Measurements from ENCODE around the gene WNT3A. TPM values are rescaled to one million over a fixed set of nuclear protein-coding genes. Genes with fewer than 3 reads are reported as not detected.
"Not testable (repeated sequence)": the region's sequence is repeated elsewhere in the genome, so short reads cannot be mapped to it uniquely, and the experiment has no call there.

Gene WNT3A
- polyA plus RNA-seq, 3 donors = not detected

DNA sequence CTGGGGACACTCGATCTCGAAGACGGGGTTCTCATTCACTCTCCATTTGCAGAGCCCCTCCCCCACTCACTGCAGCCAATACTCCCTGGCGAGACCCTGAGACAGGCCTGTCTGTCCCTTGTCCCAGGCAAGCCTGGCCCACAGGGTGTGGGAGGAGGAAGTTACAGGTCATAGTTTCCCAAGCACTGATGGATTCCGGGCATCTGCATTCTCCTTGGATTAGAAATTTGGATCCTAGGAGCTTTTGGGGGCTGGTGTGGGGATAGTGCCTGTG lies 11.3 kb downstream of the WNT3A start:
- 88% methylated on average over 2 of the region's 5 CpGs for WGBS (ENCODE audit: insufficient coverage)
- Mint-ChIP-seq H3K4me3 (no peak overlapping the region), H3K27me3 (ENCODE audit: low read depth in 3 of 3) (peaks cover 0 to 3% (median 2%) of the 10 kb centered on the region in 3 donors), H3K9me3 (peaks cover 0 to 2% (median 0%) of the 10 kb centered on the region in 7 donors), H3K27ac (no peak overlapping the region), H3K4me1 (no peaks in the 10 kb centered on the region), H3K36me3 (no peaks in the 10 kb centered on the region)
- no peaks in the 10 kb centered on the region for H3K9me3 ChIP-seq (replicated peaks in 1 of 2; ENCODE audit: control insufficient read depth in 1 of 2, insufficient read depth in 1 of 2, low read length in 2 of 2)
- H3K36me3 ChIP-seq (replicated peaks in 1 of 2; ENCODE audit: control insufficient read depth in 1 of 2, insufficient read depth in 2 of 2, low read length in 2 of 2) = no peaks in the 10 kb centered on the region
- intact Hi-C loops (cut with micrococcal nuclease) = no loop called here
- DNase-seq = no peak
- no peak overlapping the region for H3K9ac ChIP-seq (ENCODE audit: insufficient read depth, low read length, poor library complexity, severe bottlenecking)
- H3K4me2 ChIP-seq (replicated peaks; ENCODE audit: extremely low read depth, low read length, poor library complexity, severe bottlenecking) = no peak overlapping the region
- H3K79me2 ChIP-seq (ENCODE audit: insufficient read depth, low read length) = no peaks in the 10 kb centered on the region
- TF ChIP-seq, protein P1, sequence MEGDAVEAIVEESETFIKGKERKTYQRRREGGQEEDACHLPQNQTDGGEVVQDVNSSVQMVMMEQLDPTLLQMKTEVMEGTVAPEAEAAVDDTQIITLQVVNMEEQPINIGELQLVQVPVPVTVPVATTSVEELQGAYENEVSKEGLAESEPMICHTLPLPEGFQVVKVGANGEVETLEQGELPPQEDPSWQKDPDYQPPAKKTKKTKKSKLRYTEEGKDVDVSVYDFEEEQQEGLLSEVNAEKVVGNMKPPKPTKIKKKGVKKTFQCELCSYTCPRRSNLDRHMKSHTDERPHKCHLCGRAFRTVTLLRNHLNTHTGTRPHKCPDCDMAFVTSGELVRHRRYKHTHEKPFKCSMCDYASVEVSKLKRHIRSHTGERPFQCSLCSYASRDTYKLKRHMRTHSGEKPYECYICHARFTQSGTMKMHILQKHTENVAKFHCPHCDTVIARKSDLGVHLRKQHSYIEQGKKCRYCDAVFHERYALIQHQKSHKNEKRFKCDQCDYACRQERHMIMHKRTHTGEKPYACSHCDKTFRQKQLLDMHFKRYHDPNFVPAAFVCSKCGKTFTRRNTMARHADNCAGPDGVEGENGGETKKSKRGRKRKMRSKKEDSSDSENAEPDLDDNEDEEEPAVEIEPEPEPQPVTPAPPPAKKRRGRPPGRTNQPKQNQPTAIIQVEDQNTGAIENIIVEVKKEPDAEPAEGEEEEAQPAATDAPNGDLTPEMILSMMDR (IDR thresholded peaks at IDR 0.05) = no peak
- no peaks in the 10 kb centered on the region for H3K4me1 ChIP-seq (ENCODE audit: control insufficient read depth in 1 of 2, insufficient read depth in 2 of 2, low read length in 2 of 2)
- H3K4me3 ChIP-seq (replicated peaks in 1 of 3; ENCODE audit: low read depth in 2 of 3, low read length in 3 of 3) = no peak overlapping the region
- H4K20me1 ChIP-seq (ENCODE audit: insufficient read depth, low read length) = no peaks in the 10 kb centered on the region
- no peaks in the 10 kb centered on the region for H3K27me3 ChIP-seq (ENCODE audit: control insufficient read depth in 2 of 2, insufficient read depth in 2 of 2, low read length in 2 of 2)
- no peak overlapping the region for H2AFZ ChIP-seq (ENCODE audit: insufficient read depth, low read depth, low read length, poor library complexity, severe bottlenecking)
- no peak overlapping the region for H3K27ac ChIP-seq (ENCODE audit: low read depth in 1 of 2, low read length in 2 of 2)

DNA sequence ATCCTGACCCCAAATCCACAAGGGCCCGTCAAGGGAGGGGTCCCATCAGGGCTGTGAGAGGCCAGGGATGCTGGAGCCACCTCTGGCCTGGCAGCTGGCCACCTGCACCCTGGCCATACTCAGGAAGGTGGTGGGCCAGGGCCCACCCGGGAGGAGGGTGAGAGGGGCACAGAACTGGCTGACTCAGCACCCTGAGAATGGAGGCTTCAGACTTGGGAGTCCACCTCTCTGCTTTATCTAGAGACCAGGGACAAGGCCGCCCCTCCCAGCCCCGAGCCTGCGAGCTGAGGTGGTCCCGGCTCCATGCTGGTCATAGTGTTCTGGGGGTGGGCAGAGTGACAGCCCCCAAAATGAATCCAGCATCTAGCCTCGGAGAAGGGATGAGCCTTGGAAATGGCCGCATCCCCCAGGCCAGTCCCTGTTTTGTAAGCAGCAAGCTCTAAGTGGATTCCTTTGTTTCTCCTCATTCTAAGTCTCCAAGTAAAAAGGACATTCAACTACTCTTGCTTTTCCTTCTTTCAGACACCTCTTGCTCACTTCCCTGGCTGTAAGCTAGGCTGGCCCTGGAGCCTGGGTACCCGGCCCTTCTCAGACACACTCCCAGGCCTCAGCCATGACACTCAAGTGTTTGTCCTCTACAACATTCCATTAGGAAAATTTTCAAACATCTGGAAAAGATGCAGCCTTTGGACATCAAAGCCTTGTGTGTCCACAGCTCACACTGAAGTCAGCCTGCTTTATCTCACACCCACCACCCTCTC lies 12.3 kb downstream of the WNT3A start:
- H3K36me3 Mint-ChIP-seq = no peaks in the 10 kb centered on the region
- Histone ChIP-seq H2AFZ (ENCODE audit: insufficient read depth, low read depth, low read length, poor library complexity, severe bottlenecking) (no peak overlapping the region), H4K20me1 (ENCODE audit: insufficient read depth, low read length) (no peaks in the 10 kb centered on the region), H3K9ac (ENCODE audit: insufficient read depth, low read length, poor library complexity, severe bottlenecking) (no peak overlapping the region), H3K4me3 (replicated peaks in 1 of 3; ENCODE audit: low read depth in 2 of 3, low read length in 3 of 3) (no peak overlapping the region), H3K79me2 (ENCODE audit: insufficient read depth, low read length) (no peaks in the 10 kb centered on the region), H3K4me2 (replicated peaks; ENCODE audit: extremely low read depth, low read length, poor library complexity, severe bottlenecking) (no peak overlapping the region), H3K27ac (ENCODE audit: low read depth in 1 of 2, low read length in 2 of 2) (no peak overlapping the region), H3K27me3 (ENCODE audit: control insufficient read depth in 2 of 2, insufficient read depth in 2 of 2, low read length in 2 of 2) (no peaks in the 10 kb centered on the region), H3K4me1 (ENCODE audit: control insufficient read depth in 1 of 2, insufficient read depth in 2 of 2, low read length in 2 of 2) (no peaks in the 10 kb centered on the region), H3K36me3 (replicated peaks in 1 of 2; ENCODE audit: control insufficient read depth in 1 of 2, insufficient read depth in 2 of 2, low read length in 2 of 2) (no peaks in the 10 kb centered on the region), H3K9me3 (replicated peaks in 1 of 2; ENCODE audit: control insufficient read depth in 1 of 2, insufficient read depth in 1 of 2, low read length in 2 of 2) (no peaks in the 10 kb centered on the region)
- intact Hi-C loops (cut with micrococcal nuclease) = no loop called here
- peaks cover 0 to 2% (median 0%) of the 10 kb centered on the region in 7 donors for H3K9me3 Mint-ChIP-seq
- TF ChIP-seq, protein P1 (IDR thresholded peaks at IDR 0.05) = no peak
- peaks cover 2 to 5% (median 3%) of the 10 kb centered on the region in 3 donors for H3K27me3 Mint-ChIP-seq (ENCODE audit: low read depth in 3 of 3)
- no peak overlapping the region for H3K4me3 Mint-ChIP-seq
- no peak overlapping the region for H3K27ac Mint-ChIP-seq
- WGBS (ENCODE audit: insufficient coverage) = 88% methylated on average over 5 of the region's 9 CpGs
- H3K4me1 Mint-ChIP-seq = no peaks in the 10 kb centered on the region
- no peak for DNase-seq

DNA sequence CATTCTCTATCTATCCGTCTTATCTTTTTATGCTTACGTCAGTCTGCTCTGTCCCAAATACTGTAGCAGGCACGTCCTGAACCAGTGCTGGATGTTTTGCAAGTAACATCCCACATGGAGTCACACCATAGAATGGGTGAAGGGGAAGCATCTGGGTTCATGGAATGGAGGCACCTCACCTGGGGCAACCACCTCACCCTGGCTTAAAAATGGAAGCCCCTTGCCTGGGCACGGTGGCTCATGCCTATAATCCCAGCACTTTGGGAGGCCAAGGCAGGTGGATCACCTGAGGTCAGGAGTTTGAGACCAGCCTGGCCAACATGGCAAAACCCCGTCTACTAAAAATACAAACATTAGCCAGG lies 12.9 kb downstream of the WNT3A start:
- not testable (repeated sequence) for H3K9ac ChIP-seq (ENCODE audit: insufficient read depth, low read length, poor library complexity, severe bottlenecking); H3K27me3 ChIP-seq (ENCODE audit: control insufficient read depth in 2 of 2, insufficient read depth in 2 of 2, low read length in 2 of 2); H2AFZ ChIP-seq (ENCODE audit: insufficient read depth, low read depth, low read length, poor library complexity, severe bottlenecking); H3K9me3 ChIP-seq (replicated peaks in 1 of 2; ENCODE audit: control insufficient read depth in 1 of 2, insufficient read depth in 1 of 2, low read length in 2 of 2); H3K4me3 ChIP-seq (replicated peaks in 1 of 3; ENCODE audit: low read depth in 2 of 3, low read length in 3 of 3); H3K36me3 ChIP-seq (replicated peaks in 1 of 2; ENCODE audit: control insufficient read depth in 1 of 2, insufficient read depth in 2 of 2, low read length in 2 of 2); H3K4me2 ChIP-seq (replicated peaks; ENCODE audit: extremely low read depth, low read length, poor library complexity, severe bottlenecking); H3K27ac ChIP-seq (ENCODE audit: low read depth in 1 of 2, low read length in 2 of 2); H3K4me3 Mint-ChIP-seq; H3K9me3 Mint-ChIP-seq; H3K4me1 Mint-ChIP-seq; H3K27me3 Mint-ChIP-seq (ENCODE audit: low read depth in 3 of 3); H4K20me1 ChIP-seq (ENCODE audit: insufficient read depth, low read length); H3K79me2 ChIP-seq (ENCODE audit: insufficient read depth, low read length); DNase-seq; H3K4me1 ChIP-seq (ENCODE audit: control insufficient read depth in 1 of 2, insufficient read depth in 2 of 2, low read length in 2 of 2); H3K36me3 Mint-ChIP-seq
- H3K27ac Mint-ChIP-seq = peak overlapping the region in 1 of 7 donors; percentile 46
- intact Hi-C loops (cut with micrococcal nuclease) = loop anchor here in 1 of 2 donors (10.0 kb wide), 1 partner anchor 345 kb away; no protein-coding TSS in a partner anchor
- 100% methylated on average over 2 of the region's 5 CpGs for WGBS (ENCODE audit: insufficient coverage)
